ENCODE results near the gene WIPI1.
"Not testable (repeated sequence)": the region's sequence is repeated elsewhere in the genome, so short reads cannot be mapped to it uniquely, and the experiment has no call there.

WIPI1 gene

DNA sequence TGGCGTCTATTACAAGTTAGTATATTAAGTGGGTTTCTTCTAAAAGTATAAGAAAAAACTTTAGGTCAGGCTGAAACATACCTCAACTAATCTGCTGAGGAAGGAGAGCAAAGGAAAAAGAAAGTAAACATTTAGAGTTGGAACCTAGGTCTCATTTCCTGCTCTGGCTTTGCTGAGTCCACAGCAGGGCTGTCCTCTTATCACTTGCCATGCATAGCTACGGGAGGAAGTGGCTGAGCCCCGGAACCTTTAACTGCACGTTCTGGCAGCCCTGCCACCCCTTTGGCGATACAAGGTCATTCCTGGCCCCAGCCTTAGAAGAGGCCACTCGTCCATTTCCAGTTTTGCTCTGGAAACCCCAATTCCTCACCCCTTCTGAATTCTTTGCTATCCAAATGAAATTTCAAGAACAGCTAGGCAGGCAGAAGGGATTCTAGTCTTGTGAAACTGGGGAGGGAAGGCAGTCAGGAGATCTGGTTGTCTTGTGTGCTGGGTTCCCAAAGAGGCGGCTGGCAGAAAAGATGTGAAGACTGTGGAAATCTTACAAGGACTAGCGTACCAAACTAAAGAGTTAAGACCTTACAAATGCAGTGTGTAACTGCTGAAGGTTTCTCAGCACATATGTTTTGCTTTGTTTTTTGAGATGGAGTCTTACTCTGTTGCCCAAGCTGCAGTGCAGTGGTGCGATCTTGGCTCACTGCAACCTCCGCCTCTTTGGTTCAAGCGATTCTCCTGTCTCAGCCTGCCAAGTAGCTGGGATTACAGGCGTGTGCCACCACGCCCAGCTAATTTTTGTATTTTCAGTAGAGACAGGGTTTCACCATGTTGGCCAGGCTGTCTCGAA is 19.1 kb downstream of the WIPI1 start:
- DNase-seq: peak in 3 of 14 donors; percentile 5 to 8 (median 8)

DNA sequence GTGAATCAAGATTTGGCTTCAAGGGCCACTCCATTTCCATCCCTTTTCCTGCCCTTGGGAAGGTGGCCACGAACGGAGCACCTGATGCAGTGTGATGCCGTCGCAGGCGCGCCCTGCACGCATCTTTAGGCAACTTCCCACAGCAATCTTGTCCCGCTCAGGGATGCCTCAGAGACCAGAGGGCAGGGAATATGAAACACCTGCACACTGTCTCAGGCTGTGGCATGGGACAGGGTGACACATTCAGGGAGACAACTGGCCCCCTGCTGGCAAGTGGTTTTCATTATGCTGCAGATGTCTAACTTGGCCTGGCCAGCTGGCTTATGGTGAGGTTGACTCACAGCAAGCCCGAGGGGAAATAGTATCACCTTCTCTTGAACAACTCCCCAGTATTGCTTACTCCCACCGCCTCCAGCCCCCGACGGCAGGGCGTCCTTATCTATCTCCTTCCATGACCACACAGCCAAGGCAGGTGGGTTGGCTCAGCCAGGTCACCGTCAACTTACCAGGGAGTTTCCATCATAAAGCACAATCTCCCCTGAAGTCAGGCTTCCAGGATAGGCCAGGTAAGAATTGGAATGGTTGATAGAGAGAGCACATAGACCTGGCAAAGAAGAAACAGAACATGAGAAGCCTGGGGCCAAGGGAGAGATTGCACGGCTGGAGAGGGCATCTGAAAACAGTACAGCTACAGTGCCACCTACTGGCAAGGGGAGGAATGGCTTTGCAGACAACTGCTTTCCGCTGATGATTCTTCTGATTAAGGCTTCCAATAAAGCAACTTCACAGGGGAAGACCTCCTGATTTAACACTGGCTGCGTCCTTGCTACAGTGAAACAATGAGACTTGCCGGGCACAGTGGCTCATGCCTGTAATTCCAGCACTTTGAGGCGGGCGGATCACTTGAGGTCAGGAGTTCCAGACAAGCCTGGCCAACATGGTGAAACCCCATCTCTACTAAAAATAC is 21.1 kb downstream of the WIPI1 start:
- DNase-seq: peak in 11 of 14 donors; percentile 5 to 53 (median 33)

- DNase-seq: no peak
Measured at GRCh38 chr17:68435361-68435760, 21.9 kb downstream of the WIPI1 start.

DNA sequence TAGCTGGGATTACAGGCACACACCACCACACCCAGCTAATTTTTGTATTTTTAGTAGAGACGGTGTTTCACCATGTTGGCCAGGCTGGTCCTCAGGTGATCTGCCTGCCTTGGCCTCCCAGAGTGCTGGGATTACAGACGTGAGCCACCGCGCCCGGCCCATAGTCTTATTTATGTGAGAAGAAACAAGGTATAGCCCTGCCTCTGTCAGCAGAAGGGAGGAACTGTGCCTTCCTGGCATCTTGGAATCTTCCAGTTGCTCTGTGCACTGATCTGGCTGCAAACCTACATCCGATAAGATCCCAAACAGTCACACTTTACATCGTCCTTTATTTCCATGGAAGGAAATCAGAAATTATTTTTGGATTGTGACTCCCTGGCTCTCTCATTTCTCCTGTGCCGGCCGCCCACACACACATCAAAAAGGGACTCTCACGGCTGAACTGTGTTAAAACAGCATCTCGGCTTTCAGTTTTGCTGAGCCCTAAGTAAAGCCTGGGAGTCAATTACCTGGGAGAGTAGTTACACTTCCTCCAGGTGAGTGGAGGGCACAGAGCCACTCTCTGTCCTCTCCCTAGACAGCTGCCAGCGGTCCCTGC is 23.3 kb downstream of the WIPI1 start:
- DNase-seq: no peak

GRCh38 chr17:68433211-68433610 is 24.1 kb downstream of the WIPI1 start:
- no peak for DNase-seq

DNA sequence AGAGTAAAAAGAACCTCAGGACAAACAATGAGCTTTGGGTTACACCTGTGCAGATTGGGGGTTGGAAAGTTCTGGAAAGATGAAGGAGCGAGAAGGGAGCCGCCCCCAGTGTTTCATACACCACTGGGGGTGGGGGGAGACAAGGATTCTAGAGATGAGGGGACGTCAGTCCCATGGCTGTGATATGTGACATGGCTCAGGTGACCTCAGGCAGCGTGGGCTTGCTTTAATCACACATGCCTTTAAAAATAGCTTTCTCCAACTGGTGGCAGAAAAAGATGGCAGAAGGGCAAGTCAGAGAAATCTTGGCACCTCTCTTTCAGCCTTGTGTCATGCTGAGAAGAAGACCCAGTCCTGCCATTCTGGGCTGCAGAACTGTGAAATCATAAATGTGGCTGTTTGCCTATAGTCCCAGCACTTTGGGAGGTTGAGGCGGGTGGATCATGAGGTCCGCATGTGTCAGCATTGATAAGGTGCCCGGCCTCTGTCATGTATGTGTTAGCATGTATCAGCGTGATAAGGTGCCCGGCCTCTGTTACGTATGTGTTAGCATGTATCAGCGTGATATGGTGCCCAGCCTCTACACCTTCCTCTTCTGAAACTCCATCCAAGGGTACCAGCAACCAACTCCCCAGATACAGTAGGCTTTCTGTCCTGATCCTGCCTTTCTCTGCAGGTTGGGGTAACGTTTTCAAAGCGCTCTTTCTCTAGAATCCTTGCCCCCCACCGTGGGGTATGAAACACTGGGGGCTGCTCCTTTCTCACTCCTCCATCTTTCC is 25.0 kb downstream of the WIPI1 start:
- DNase-seq: peak in 1 of 14 donors; percentile 13

- peak in 1 of 14 donors; percentile 22 for DNase-seq
Measured at GRCh38 chr17:68431661-68432071, 25.6 kb downstream of the WIPI1 start.

DNA sequence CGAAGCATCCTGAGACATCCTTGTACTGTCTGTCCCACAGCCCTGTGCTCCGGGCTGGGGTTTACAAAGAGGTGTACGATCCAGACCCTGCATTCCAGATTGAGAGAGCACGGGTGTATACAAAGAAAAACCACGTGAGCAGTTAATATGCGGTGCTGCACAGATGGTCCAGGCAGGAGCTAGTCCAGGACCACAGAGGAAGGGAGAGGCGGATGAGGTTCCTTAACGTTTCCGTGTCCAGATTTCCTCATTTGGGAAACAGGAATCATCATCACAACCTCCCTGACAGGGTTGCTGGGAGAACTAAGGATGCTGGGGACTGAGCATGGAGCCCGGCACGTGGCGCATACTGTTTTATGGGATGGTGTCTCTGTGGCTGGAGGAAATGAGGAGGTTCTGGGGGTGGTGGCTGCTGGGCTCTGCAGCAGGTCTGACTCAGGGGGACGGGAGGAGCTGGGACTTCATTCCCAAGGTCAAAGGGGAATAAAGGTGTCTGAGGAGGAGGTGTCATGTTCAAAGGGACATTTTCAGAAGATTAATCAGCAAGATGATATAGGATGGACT is 26.2 kb downstream of the WIPI1 start:
- peak in 1 of 14 donors; percentile 72 for DNase-seq

DNA sequence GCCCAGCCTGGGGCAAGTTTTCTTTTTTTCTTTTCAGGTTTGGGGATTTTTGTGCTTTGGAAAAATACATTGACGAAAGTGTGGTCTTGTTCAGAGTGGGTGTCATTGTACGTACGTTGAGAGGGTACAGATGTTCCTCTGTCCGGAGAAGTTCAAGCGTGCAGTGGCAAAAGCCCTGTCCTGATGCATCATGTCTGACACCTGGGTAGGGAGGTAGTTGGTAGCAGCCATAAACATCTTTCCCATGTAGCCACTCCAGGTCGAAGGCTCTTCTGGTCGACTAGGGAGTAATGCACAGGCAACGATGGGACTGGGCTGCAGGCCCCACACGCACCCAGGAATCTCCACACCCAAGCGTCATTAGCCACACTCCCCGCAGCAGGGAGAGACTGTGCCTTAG is 27.4 kb downstream of the WIPI1 start:
- no peak for DNase-seq

GRCh38 chr17:68428498-68429172 is 28.7 kb downstream of the WIPI1 start:
- DNase-seq: no peak

- no peak for DNase-seq
Measured at GRCh38 chr17:68427575-68427974, 29.7 kb downstream of the WIPI1 start.

- no peak for DNase-seq
Measured at GRCh38 chr17:68425979-68426378, 31.3 kb downstream of the WIPI1 start.

DNA sequence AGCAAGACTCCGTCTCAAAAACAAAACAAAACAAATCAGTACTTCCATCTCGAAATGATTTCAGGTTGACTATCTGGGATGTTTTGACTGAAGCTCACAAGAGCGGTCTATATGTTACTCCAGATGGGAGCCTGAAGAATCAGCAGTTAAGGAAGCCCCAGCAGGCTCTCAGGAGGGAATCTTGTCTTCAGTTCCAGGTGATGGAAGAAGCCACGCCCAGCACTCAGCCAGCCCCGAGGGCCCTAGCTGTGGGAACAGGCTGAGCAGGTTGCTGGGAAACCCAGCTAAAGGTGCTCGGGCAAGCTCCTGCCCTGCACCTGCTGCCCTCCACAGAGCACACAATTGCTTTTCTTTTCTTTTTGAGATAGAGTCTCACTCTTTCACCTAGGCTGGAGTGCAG is 32.4 kb downstream of the WIPI1 start:
- DNase-seq: no peak

DNA sequence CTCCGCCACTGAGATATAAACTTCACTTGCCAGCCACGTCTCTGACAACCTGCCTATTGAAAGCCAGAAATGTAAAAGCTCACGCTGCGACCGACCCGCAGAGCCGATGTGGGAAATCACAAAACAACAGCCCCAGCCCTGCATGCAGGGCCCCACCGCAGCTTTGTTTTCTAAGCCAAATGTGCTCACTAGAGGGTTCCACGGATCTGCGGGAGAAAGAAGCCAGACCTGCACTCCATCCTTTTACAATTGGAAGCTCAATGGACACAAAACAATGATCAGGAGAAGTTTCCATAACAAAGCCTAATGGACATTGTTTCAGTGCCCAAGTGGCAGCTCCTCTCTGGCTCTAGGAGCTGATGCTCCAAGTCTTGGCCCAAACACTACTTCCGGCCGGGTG is 33.1 kb downstream of the WIPI1 start:
- no peak for DNase-seq

GRCh38 chr17:68423251-68423650 is 34.0 kb downstream of the WIPI1 start:
- no peak for DNase-seq

- DNase-seq: no peak
Measured at GRCh38 chr17:68422821-68423220, 34.5 kb downstream of the WIPI1 start.

- DNase-seq: no peak
Measured at GRCh38 chr17:68421486-68421885, 35.8 kb downstream of the WIPI1 start.

DNA sequence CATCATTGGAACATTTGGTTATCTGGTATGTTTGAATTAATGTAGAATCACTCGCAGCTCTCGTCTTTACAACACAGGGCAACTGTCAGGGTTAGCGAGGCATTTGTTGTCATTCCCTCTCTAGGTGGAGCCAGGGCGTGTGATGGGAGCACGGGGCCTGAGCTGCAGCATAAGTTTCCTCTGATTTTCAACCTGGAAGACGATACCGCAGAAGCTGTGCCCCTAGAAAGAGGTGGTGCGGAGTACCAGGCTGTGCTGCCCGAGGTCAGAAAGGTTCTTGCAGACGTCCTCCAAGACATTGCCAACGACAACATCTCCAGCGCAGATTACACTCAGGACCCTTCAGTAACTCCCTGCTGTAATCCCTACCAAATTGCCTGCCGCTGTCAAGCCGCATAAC is 37.2 kb downstream of the WIPI1 start:
- DNase-seq: no peak

DNA sequence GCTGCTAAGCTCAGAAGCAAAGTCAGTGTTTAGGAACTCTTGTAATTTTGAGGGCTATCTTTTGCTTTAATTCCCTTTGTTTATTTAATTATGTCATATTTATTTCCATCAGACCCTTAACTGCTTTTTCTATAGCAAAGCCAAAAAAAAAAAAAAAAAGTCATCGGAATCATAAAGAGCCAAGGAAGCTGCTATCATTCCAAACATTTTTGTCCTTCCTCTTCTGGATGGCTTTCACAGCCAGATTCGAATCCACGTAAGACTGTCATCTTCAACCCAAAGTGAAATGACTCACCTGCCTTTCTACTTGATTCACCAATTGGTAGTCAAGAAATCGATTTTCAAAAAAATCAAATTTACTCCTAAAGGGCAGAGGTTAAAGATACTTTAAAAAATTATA is 38.4 kb downstream of the WIPI1 start:
- no peak for DNase-seq

GRCh38 chr17:68417317-68417716 is 40.0 kb downstream of the WIPI1 start:
- DNase-seq: no peak

DNA sequence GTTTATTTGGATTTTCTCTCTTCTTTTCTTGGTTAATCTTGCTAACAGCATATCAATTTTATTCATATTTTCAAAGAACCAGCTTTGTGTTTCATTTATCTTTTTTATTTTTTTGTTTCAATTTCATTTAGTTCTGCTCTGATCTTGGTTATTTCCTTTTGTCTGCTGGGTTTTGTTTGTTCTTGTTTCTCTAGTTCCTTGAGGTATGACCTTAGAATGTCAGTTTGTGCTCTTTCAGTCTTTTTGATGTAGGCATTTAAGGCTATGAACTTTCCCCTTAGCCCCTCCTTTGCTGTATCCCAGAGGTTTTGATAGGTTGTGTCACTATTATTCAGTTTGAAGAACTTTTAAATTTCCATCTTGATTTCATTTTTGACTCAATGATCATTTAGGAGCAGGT is 42.4 kb downstream of the WIPI1 start:
- DNase-seq: not testable (repeated sequence)
